Karpas-422 (cell line): ENCODE results near the gene PANX1. TPM values are rescaled to one million over a fixed set of nuclear protein-coding genes. Genes with fewer than 3 reads are reported as not detected.
A peak's percentile ranks its signal among the peaks of the same experiment; 100 is the strongest.

ENCODE experiments used
- DNase-seq: peaks from one replicate; pipeline ENCODE4 v3.0.0-alpha.2; 2015
- H2AFZ ChIP-seq: fragments of 200-600 bp; sonication (generic); 2 replicates; pipeline ENCODE4 v1.6.1; 2014; ENCODE audit warnings: antibody characterized with exemption, low read length, mixed read lengths
- H3K27ac ChIP-seq: fragments of 200-600 bp; sonication (generic); 2 replicates; pipeline ENCODE4 v1.5.1; 2014; ENCODE audit warnings: mild to moderate bottlenecking, low read length, moderate library complexity
- H3K27me3 ChIP-seq: fragments of 200-600 bp; sonication (generic); 2 replicates; pipeline ENCODE4 v1.6.1; 2014; ENCODE audit warnings: low read length, mixed read lengths
- H3K36me3 ChIP-seq: fragments of 200-600 bp; sonication (generic); 2 replicates; pipeline ENCODE4 v1.6.1; 2014; ENCODE audit warnings: low read length, mixed read lengths; ENCODE audit not compliant: insufficient read depth
- H3K4me1 ChIP-seq: fragments of 200-600 bp; sonication (generic); 2 replicates; pipeline ENCODE4 v1.6.1; 2014; ENCODE audit warnings: mild to moderate bottlenecking, low read length, mixed read lengths
- H3K4me2 ChIP-seq: fragments of 200-600 bp; sonication (generic); 2 replicates; pipeline ENCODE4 v1.6.1; 2014; ENCODE audit warnings: low read length, low read depth, mild to moderate bottlenecking; ENCODE audit not compliant: poor library complexity, severe bottlenecking
- H3K4me3 ChIP-seq: fragments of 200-600 bp; sonication (generic); 2 replicates; pipeline ENCODE4 v1.5.1; 2014; ENCODE audit warnings: mild to moderate bottlenecking, antibody characterized with exemption, low read length, mixed read lengths
- H3K79me2 ChIP-seq: fragments of 200-600 bp; sonication (generic); 2 replicates; pipeline ENCODE4 v1.6.1; 2014; ENCODE audit warnings: mild to moderate bottlenecking, low read length, mixed read lengths
- H3K9ac ChIP-seq: fragments of 200-600 bp; sonication (generic); 2 replicates; pipeline ENCODE4 v1.6.0; 2014; ENCODE audit warnings: low read length
- H3K9me2 ChIP-seq: fragments of 200-600 bp; sonication (generic), shearing (Covaris generic); replicated peaks from 2 replicates; pipeline ENCODE4 v1.6.0; 2014; ENCODE audit warnings: mild to moderate bottlenecking, low read length, moderate library complexity; ENCODE audit not compliant: insufficient read depth
- H3K9me3 ChIP-seq: fragments of 300-700, 200-600 bp; sonication (generic); 2 replicates; pipeline ENCODE4 v1.6.1; 2014; ENCODE audit warnings: low read length, mixed read lengths
- H4K20me1 ChIP-seq: fragments of 200-600 bp; sonication (generic); 2 replicates; pipeline ENCODE4 v1.6.1; 2014; ENCODE audit warnings: mild to moderate bottlenecking, antibody characterized with exemption, low read length, low read depth; ENCODE audit not compliant: insufficient read depth
- total RNA-seq: library from RNA; depleted of rRNA; stranded (reverse); fragments of >200 nt; shearing (Covaris generic); gene quantifications from 2 replicates; pipeline ENCODE4 v1.2.3, GENCODE V29; 2014; ENCODE audit warnings: low replicate concordance

Gene PANX1
- total RNA-seq, 1 experiment from 2014 or later = 17.0 TPM

DNA sequence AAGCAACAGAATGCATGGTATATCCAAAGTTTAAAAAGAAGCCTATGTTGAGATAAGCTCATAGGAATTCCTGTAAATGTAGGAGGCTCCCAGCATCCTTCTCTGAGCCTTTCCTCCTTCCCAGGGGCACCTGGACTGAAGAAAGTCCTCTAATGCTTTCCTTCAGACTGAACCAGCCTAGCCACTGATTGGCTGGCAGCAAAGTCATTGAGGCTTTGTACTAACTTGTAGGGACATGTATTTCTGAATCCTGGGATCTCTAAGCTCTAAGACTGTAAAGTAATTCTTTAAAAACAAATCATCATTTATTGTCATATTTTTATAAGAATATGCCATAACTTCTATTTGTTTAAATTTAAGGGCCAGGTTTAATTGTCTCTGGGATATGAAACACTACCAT is 23.9 kb upstream of the PANX1 start:
- H3K36me3 ChIP-seq = no peaks in the 10 kb centered on the region
- H4K20me1 ChIP-seq = no peaks in the 10 kb centered on the region
- H3K79me2 ChIP-seq = no peaks in the 10 kb centered on the region
- no peaks in the 10 kb centered on the region for H3K4me1 ChIP-seq
- H3K27me3 ChIP-seq = no peaks in the 10 kb centered on the region
- no peak overlapping the region for H3K27ac ChIP-seq
- no peak overlapping the region for H3K4me2 ChIP-seq
- no peak for DNase-seq
- no peak overlapping the region for H2AFZ ChIP-seq
- H3K9ac ChIP-seq = no peak overlapping the region
- no peak overlapping the region for H3K4me3 ChIP-seq
- H3K9me3 ChIP-seq = no peaks in the 10 kb centered on the region
- H3K9me2 ChIP-seq = no peaks in the 10 kb centered on the region; the same call in 1 of the 2 replicates

GRCh38 chr11:94106716-94107115 is 21.9 kb upstream of the PANX1 start:
- Histone ChIP-seq H2AFZ (no peak overlapping the region), H3K9me2 (no peaks in the 10 kb centered on the region; the same call in 1 of the 2 replicates), H4K20me1 (no peaks in the 10 kb centered on the region), H3K9me3 (no peaks in the 10 kb centered on the region), H3K9ac (no peak overlapping the region), H3K27ac (no peak overlapping the region), H3K79me2 (no peaks in the 10 kb centered on the region), H3K36me3 (no peaks in the 10 kb centered on the region), H3K4me3 (no peak overlapping the region), H3K4me2 (no peak overlapping the region), H3K27me3 (no peaks in the 10 kb centered on the region), H3K4me1 (no peaks in the 10 kb centered on the region)
- DNase-seq = no peak

GRCh38 chr11:94107363-94107762 is 21.3 kb upstream of the PANX1 start:
- Histone ChIP-seq H3K79me2 (no peaks in the 10 kb centered on the region), H3K27me3 (no peaks in the 10 kb centered on the region), H3K36me3 (no peaks in the 10 kb centered on the region), H4K20me1 (no peaks in the 10 kb centered on the region), H3K4me1 (no peaks in the 10 kb centered on the region), H2AFZ (no peak overlapping the region), H3K9me3 (no peaks in the 10 kb centered on the region), H3K27ac (no peak overlapping the region), H3K4me3 (no peak overlapping the region), H3K4me2 (no peak overlapping the region), H3K9me2 (no peaks in the 10 kb centered on the region; the same call in 1 of the 2 replicates), H3K9ac (no peak overlapping the region)
- peak; percentile 69 for DNase-seq

DNA sequence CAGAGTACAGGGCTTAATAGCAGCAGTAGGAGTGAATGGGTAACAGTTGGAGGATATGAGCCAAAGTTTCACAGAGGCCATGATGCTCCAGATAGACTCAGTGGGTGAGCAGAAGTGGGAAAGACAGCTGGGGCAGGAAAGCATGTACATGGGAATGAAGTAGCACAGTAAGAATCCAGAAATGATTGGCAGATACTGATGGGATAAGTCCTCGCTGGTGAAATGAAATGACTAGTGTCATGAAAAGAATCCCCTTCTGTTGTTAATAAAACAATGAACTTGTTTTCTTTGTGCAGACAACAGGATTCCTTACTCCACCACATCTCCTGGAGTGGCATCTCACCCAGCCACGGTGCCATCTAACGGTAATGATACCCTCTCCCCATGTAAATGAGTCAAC is 17.4 kb upstream of the PANX1 start:
- Histone ChIP-seq H3K4me2 (no peak overlapping the region), H3K9ac (no peak overlapping the region), H3K36me3 (no peaks in the 10 kb centered on the region), H3K4me3 (no peak overlapping the region), H3K27me3 (no peaks in the 10 kb centered on the region), H2AFZ (no peak overlapping the region), H4K20me1 (no peaks in the 10 kb centered on the region), H3K27ac (no peak overlapping the region), H3K4me1 (no peaks in the 10 kb centered on the region), H3K79me2 (no peaks in the 10 kb centered on the region), H3K9me3 (no peaks in the 10 kb centered on the region), H3K9me2 (no peaks in the 10 kb centered on the region)
- no peak for DNase-seq

GRCh38 chr11:94111660-94112059 is 17.0 kb upstream of the PANX1 start:
- H3K27ac ChIP-seq = no peak overlapping the region
- no peaks in the 10 kb centered on the region for H3K27me3 ChIP-seq
- no peaks in the 10 kb centered on the region for H3K9me3 ChIP-seq
- no peak for DNase-seq
- H3K36me3 ChIP-seq = no peaks in the 10 kb centered on the region
- H3K9ac ChIP-seq = no peak overlapping the region
- no peaks in the 10 kb centered on the region for H3K9me2 ChIP-seq
- H3K4me2 ChIP-seq = no peak overlapping the region
- no peaks in the 10 kb centered on the region for H3K79me2 ChIP-seq
- no peak overlapping the region for H2AFZ ChIP-seq
- H4K20me1 ChIP-seq = no peaks in the 10 kb centered on the region
- H3K4me1 ChIP-seq = no peaks in the 10 kb centered on the region
- no peak overlapping the region for H3K4me3 ChIP-seq

- Histone ChIP-seq H3K4me1 (no peaks in the 10 kb centered on the region), H3K27ac (no peak overlapping the region), H3K36me3 (no peaks in the 10 kb centered on the region), H3K79me2 (no peaks in the 10 kb centered on the region), H3K4me2 (no peak overlapping the region), H3K9ac (no peak overlapping the region), H4K20me1 (no peaks in the 10 kb centered on the region), H3K4me3 (no peak overlapping the region), H2AFZ (no peak overlapping the region), H3K9me2 (no peaks in the 10 kb centered on the region), H3K27me3 (no peaks in the 10 kb centered on the region), H3K9me3 (no peaks in the 10 kb centered on the region)
- DNase-seq = no peak
These were observed 16.3 kb upstream of the PANX1 start for GRCh38 chr11:94112206-94112953.

DNA sequence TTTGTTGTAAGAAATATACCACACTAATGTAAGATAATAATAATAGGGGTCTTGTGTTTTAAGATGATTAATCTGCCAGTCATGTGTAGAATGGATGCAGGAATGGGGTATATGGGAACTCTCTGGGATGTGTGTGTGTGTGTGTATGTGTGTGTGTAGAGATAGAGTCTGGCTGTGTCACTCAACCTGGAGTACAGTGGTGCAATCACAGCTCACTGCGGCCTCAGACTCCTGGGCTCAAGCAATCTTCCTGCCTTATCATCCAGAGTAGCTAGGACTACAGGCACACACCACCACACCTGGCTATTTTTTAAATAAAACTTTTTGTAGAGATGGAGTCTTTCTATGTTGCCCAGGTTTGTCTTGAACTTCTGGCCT is 11.5 kb upstream of the PANX1 start:
- H3K27ac ChIP-seq = no peak overlapping the region
- no peaks in the 10 kb centered on the region for H4K20me1 ChIP-seq
- no peak for DNase-seq
- no peaks in the 10 kb centered on the region for H3K4me1 ChIP-seq
- H3K79me2 ChIP-seq = no peaks in the 10 kb centered on the region
- no peak overlapping the region for H3K4me2 ChIP-seq
- H3K4me3 ChIP-seq = no peak overlapping the region
- H3K9me2 ChIP-seq = no peaks in the 10 kb centered on the region
- no peaks in the 10 kb centered on the region for H3K36me3 ChIP-seq
- no peaks in the 10 kb centered on the region for H3K27me3 ChIP-seq
- H2AFZ ChIP-seq = no peak overlapping the region
- H3K9ac ChIP-seq = no peak overlapping the region
- no peaks in the 10 kb centered on the region for H3K9me3 ChIP-seq

- Histone ChIP-seq H3K4me3 (no peak overlapping the region), H3K27me3 (no peaks in the 10 kb centered on the region), H2AFZ (no peak overlapping the region), H3K36me3 (no peaks in the 10 kb centered on the region), H3K9me2 (no peaks in the 10 kb centered on the region), H3K4me1 (no peaks in the 10 kb centered on the region), H3K27ac (no peak overlapping the region), H3K79me2 (no peaks in the 10 kb centered on the region), H3K9ac (no peak overlapping the region), H4K20me1 (no peaks in the 10 kb centered on the region), H3K9me3 (no peaks in the 10 kb centered on the region), H3K4me2 (no peak overlapping the region)
- no peak for DNase-seq
These were observed 10.8 kb upstream of the PANX1 start for GRCh38 chr11:94117871-94118270.
